A204.1 (cell line): ENCODE data around the gene MIER1.
"Not testable (repeated sequence)": the region's sequence is repeated elsewhere in the genome, so short reads cannot be mapped to it uniquely, and the experiment has no call there.

Source experiments
- FAIRE-seq: peaks from 2 replicates; lab custom pipeline; 2012; peaks lifted over from hg19 to GRCh38; lab: Jason Lieb, UNC

Gene MIER1

DNA sequence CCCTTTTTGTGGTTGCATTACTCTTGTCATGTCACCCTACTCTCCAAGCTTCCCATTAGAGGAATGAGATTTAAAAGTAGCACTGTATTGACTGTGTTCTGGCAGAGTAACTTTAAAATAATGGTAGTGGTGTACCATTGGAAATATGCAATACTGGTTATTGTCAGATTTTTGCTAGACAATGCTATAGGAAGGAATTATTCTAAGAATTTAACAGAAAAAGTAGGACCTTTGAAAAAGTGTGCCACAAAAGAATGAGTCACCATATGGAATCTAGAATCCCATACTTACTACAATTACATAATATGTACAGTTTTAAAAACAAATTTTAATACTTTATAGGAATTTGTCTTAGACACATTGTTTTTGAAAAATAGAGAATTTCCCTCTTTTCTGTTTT lies 13.8 kb downstream of the MIER1 start:
- FAIRE-seq: peak; percentile 21

DNA sequence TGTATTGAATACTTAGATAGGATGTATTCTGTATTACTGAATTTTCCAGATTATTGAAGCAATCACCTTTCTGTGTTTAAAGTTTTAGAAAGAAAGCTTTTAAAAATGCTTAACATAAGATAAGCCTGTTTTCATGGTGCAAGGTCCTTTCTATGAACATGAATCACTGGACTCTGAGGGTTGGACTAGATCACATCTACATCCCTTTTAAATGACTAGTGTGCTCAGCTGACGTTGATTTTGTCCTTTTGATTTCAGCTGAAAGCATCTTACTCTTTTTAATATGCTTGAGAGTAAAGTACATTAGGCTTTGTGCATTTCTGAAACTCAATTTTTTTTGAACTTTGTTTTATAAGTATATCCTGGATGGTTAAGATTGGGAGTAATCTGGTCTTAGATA lies 16.2 kb downstream of the MIER1 start:
- FAIRE-seq: no peak

DNA sequence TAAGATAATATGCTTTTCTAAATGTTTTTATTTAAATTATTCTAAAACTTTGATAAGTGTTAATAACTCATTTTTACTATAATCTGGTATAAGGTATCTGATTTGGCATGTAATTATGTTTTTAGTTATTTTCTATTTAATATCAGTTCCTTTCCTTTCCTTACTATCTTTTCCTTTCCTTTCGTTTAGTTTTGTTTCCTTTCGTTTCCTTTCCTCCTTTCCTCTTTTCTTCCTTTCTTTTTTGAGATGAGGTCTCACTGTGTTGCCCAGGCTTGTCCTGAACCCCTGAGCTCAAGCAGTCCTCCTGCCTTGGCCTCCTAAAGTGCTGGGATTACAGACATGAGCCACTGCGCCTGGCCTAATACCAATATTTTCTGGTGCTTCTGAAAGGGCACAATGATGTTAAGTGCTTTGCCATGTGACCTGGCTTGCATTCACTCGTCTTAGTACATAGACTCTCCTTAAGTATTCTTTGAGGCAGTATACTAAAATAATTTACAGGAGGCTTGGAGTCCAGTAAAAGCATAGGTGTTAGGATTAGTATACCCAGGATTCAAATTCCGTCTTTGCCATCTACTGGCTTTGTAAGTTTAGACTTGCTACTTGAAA lies 18.7 kb downstream of the MIER1 start:
- FAIRE-seq: no peak

DNA sequence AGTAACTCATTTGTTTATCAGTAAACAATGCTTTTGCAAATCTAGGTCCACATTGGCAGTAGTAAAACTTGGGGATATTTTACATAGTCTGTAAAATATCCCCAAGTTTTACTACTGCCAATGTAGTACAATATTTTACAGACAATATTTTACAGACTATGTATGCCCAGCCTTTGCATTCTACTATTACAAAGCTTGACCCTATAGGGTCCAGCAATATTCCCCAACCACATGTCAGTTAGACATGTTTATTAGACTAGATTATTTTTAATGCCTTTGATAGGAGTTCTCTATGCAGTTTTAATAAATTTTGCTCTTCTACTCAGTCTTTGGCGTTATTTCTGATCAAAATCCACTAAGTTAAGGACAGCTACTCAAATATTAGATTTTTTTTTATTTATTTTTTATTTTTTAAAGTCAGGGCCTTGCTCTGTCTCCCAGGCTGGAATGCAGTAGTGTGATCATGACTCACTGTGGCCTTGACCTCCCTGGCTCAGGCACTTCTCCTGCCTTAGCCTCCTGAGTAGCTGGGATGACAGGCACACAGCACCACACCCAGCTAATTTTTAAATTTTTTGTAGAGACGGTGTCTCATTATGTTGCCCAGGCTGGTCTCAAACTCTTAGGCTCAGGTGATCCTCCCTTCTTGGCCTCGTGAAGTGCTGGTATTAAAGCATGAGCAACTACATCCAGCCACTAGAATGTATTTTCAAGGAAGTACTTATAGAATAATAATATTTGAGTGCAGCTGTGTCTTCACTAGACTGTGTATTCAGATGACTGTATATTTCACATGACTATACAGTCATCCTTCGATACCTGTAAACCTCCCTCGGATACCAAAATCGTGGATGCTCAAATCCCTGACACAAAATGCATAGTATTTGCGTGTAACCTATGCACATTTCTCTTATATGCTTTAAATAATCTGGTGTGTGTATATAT lies 19.8 kb downstream of the MIER1 start:
- FAIRE-seq: no peak

DNA sequence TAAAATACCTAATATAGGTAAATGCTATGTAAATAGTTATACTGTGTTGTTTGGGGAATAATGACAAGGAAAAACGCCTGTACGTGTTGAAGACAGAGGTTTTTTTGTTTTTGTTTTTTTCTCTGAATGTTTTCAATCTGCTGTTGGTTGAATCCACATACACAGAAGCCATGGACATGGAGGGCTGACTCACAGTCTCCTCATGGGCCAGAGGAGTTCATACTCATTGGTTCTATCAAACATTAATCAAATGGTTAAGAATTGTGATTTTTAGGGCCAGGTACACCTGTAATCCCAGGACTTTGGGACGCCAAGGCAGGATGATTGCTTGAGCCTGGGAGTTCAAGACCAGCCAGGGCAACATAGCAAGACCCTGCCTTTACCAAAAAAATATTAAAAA lies 20.5 kb downstream of the MIER1 start:
- no peak for FAIRE-seq

DNA sequence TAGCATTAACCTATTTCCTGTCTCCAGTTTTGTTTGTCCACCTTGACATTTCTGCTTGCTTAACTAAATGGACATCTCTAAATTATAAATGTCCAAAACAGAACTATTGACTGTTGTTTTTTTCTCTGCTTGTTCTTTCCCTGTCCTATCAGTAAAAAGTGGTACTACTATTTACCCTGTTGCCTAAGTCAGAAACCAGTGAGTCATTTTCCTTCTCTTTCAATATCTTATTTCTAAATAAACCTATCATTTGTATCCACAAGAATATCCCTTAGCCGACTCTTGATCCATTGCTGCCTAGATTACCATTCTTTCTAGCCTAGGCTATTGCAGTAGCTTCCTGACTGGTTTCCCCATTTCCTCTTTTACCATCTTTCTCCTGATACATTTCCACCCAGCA lies 22.5 kb downstream of the MIER1 start:
- no peak for FAIRE-seq

DNA sequence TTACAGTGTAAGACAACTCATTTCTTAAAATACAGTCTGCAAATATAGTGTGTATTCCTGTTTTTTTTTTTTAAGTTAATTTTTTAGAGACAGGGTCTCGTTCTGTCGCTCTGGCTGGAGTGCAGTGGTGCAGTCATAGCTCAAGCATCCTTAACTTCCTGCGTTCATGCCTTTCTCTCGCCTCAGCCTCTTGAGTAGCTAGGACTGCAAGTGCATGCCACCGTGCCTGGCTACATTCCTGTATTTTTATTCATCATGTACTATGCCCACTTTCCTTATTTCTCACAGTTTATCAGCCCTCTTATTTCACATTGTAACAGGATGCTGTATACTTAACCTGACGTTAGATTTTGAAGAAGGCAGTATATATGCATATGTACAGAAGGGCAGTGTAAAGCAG lies 26.7 kb downstream of the MIER1 start:
- FAIRE-seq: no peak

DNA sequence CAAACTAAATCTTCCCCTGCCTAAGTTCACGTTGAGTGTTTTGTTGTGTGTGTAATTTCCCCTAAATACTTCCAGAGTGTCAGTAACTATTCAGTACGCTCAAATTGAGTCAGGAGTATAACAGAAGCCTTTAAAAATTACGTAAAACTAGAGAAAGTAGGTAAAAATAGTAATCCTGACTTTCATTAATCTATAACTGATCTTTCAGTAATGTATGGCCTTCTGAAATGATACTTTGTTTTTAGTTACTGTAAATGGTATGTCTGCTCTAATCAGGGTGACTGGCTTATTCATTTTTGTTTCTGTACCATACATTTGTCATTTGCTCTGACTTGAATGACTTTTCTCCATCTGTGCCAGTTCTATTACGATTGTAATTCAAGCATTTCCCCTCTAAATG lies 29.4 kb downstream of the MIER1 start:
- FAIRE-seq: no peak

DNA sequence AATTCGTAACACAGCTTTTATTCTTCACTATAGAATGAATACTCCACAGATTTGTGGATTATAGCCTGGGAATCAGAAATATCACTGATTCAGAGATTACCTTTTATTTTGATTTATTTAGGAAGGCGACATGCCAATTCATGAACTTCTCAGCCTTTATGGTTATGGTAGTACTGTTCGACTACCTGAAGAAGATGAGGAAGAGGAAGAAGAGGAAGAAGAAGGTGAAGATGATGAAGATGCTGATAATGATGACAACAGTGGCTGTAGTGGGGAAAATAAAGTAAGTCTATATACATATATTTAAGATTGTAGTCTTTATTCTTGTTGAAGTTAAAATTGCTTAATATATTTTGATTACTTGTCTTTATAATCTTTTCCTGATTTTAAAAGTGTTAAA lies 33.1 kb downstream of the MIER1 start:
- no peak for FAIRE-seq

DNA sequence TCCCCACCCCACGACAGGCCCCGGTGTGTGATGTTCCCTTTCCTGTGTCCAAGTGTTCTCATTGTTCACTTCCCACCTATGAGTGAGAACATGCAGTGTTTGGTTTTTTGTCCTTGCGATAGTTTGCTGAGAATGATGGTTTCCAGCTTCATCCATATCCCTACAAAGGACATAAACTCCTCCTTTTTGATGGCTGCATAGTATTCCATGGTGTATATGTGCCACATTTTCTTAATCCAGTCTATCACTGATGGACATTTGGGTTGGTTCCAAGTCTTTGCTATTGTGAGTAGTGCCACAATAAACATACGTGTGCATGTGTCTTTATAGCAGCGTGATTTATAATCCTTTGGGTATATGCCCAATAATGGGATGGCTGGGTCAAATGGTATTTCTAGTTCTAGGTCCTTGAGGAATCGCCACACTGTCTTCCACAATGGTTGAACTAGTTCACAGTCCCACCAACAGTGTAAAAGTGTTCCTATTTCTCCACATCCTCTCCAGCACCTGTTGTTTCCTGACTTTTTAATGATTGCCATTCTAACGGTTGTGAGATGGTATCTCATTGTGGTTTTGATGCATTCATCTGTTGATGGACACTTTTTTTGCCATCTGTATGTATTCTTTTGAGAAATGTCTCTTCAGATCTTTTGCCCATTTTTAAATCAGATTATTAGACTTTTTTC lies 41.5 kb downstream of the MIER1 start:
- not testable (repeated sequence) for FAIRE-seq

DNA sequence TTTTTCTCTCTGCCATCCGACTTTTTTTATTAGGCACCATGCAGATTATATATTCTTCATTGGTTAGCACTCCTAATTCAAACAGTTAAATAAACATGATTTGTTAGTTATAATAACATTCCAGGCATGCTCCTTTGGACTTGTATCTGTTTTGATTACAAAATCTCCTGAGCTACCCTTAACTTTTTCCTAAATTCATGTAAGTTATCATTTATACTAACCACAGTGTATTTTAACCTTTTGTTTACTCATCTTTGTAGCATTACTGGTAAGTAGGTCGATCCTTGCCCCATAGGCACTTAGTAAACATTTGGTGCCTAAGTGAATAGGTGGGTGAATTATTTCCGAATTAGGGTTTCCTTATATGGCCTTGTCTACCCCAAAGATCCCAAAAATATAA lies 43.8 kb downstream of the MIER1 start:
- FAIRE-seq: no peak

DNA sequence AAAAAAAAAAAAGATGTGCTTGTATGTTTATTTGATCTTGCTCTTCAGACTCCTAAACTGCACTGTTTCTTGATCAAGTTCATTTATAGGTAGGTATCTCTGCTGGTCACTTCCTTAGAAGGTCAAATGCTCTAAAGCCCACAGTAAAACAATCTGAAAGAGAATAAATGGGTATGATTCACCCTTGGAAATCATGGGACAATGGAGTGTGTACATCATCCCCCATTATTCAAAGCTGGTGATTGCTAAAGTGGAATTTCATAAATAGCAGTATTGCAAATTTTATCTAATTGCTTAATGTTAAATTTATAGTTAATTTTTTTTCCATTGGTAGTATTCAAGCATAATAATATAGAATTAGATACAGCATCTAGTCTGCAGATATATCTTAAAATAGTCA lies 53.4 kb downstream of the MIER1 start:
- FAIRE-seq: no peak

DNA sequence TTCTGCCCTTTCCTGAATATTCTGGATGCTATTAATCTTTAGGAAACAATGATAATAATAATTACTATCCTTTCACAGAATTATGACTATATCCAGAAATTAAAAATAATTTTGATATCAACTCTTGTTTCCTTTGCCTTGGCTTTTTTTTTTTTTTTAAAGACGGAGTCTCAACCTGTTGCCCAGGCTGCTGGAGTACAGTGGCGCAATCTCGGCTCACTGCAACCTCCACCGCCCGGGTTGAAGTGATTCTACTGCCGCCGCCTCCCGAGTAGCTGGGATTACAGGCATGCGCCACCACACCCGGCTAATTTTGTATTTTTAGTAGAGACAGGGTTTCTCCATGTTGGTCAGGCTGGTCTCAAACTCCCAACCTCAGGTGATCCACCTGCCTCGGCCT lies 54.8 kb downstream of the MIER1 start:
- not testable (repeated sequence) for FAIRE-seq

DNA sequence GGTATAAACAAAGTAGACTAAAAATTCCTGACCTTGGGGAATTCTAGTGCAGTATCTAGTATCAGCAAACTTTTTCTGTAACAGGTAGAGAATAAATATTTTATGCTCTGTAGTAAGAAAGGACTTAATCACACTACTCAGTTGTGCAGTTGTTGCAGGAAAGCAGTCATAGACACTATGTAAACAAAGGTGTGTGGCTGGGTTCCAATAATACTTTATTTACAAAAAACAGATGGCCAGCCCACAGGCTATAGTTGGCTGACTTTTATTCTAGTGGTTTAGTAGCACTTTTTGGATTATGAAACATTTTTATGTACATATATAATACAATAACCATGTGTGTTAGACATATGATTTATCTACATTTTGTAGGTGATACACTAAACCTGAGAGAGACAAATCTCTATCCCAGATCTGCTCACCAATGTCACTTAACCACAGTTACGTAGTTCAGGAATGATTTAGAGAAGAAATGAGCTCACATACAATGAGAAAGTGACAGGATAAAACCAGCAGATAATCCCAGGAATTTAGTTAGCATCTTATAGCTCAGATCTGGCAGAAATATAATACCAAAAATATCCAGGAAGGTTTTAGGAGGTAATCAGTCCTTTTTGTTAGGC lies 56.1 kb downstream of the MIER1 start:
- no peak for FAIRE-seq

DNA sequence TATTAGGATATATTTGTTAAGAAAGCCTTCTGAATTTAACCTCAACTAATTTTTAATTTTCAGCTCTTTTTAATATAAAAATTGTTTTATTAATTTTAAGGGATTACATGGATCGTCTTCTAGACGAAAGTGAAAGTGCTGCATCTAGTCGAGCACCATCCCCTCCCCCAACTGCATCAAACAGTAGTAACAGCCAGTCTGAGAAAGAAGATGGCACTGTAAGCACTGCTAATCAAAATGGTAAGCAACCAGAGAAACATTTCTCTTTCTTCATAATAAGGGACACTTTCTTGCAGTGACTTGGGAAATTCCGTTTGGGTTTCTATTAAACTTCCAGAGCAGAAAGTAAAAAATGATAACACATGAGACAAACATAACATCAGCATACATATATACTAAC lies 56.9 kb downstream of the MIER1 start:
- FAIRE-seq: no peak

DNA sequence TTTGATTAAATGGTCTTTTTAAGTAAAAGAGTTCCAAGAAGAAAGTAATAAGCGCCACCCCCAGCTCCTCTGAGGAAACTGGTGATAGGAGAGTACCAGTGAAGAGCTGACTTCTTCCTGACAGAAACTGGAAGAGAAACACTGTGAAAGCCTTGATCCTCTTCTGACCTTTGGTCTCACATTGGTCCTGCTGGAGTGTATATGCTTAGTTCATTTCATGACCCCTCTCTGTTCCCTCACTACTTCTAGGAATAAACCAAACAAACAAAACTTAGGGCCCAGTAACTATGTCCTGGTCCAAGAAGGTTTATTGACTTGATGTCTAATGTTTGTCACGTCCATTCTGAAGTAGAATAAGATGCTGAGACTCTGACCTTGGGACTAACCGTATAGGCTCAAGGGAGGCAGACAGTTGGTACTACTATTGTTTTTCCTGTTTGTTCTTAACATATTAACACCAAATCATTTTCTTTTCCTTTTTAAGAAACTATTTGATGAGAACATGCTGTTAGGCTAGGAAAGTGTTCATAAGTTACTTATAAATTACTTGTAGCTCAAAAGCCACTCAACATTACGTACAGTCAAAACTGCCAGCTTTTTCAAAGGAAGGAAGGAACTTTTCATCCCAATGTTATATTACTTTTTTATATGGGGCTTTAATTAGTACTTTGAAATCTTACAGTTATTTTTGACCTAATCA lies 57.9 kb downstream of the MIER1 start:
- no peak for FAIRE-seq

DNA sequence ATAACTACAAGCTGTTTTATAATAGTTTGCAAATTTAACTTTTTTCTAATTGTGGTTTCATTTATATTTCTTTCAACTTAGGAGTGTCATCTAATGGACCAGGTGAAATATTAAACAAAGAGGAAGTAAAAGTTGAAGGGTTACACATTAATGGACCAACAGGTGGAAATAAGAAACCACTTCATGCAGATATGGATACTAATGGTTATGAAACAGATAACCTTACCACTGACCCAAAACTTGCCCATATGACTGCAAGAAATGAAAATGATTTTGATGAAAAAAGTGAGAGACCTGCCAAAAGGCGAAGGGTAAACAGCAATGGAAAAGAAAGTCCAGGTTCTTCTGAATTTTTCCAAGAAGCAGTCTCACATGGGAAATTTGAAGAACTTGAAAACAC lies 59.7 kb downstream of the MIER1 start:
- no peak for FAIRE-seq

DNA sequence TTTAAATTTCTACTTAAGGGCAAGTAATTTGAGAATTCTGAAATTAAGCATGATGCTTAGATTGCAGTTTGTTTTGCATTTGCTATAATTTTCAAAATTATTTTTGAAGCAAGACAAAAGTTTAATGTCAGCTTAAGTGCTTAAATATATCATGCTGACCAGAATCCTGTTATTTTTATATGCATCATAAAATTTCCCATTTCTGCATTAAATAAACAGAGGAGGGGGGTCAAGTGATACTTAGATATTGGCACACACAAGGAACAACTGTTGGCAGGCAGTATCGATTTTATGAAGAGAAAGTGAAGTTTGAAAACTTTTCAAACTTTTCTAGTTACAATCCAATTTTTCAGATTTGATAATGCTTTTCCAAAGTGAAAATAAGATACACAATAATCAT lies 61.0 kb downstream of the MIER1 start:
- FAIRE-seq: no peak

DNA sequence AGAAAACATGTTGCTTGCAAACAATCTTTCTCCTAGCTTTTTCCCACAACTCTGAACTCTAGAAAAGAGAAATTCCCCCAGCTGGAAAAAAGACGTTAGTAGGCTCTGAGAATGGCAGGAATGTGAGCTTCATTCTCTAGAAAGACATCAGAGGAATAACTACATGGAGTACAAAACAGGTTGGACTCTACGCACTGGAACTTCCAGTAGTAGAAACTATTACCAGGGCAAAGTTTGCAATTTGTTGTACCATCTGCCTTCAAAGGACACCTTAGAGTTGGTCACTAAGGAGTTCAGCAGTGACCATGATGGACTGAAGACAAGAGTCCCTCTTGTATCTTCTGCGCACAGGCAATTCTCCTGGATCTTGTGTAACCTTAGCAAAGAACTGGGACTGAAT lies 68.3 kb downstream of the MIER1 start:
- FAIRE-seq: no peak

DNA sequence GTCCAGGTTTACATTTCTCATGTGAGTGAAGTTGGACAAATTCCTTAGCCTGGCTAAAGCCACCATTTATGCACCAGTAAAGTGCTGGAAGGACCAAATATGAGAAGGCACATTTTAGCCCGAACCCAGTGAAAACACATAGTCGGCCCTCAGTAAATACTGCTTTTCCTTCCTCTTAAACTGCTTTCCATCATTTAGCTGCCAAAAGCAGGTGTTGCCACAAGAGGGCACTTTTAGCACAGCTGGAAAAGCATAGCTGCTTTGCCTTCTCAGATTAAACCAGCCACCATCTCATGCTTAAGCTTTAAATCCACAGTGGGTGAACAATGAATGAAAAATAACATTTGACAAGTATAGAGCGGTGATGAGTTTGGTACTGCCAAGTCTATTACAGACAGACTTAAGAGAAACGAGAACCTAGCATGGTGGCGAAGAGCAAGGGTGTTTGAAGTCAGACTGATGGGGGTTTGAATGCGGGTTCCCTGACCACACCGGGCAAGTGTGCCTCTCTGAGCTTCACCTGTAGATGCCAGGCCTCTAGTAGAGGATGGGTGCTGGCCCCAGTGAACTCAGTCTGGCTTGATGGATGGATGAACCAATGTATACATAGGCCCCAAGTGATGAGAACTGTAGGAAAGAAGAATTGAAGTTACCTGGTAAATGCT lies 71.4 kb downstream of the MIER1 start:
- FAIRE-seq: no peak

DNA sequence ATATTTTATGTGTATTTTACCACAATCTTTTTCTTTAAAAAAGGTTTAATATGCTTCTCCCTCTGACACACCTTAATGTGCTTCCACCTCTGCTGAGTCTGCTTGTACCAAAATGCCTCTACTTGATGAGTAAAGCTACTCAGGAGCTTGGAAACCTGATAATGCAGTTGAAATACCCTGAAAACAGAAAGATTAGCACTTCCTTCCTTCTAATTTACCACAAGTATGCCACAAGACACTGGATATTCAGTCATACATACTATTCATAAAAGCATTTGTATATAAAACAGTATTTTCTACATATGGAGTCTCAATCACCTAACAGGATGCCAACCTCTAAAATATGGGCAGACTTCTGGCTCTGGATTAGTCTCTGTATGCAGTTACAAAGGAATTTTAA lies 74.2 kb downstream of the MIER1 start:
- FAIRE-seq: no peak
